GM20431 (cell line): ENCODE data around the gene TNK1.

Experiments used
- in situ Hi-C: fragments of 300-500 bp; cut with MseI, MboI; formaldehyde crosslinking; loops from one replicate; pipeline ENCODE4 v1.15.0; 2020; ENCODE audit warnings: low sequenced_read_pairs; ENCODE audit not compliant: unreplicated experiment

TNK1 gene

GRCh38 chr17:7428557-7428956 lies 47.7 kb downstream of the TNK1 start, which contains the start of gene SPEM3:
SPEM3 (plus strand) TSS chr17:7428857; CDS start chr17:7428903, 46 bp downstream.
- in situ Hi-C loops = no loop called here

- in situ Hi-C loops = no loop called here
Observed at GRCh38 chr17:7429722-7430121, 48.8 kb downstream of the TNK1 start.

- in situ Hi-C loops = no loop called here
Observed at GRCh38 chr17:7431231-7431630, 50.3 kb downstream of the TNK1 start.

- in situ Hi-C loops = no loop called here
Observed at GRCh38 chr17:7432296-7432695, 51.4 kb downstream of the TNK1 start.

- in situ Hi-C loops = no loop called here
Observed at GRCh38 chr17:7435676-7436555, 55.0 kb downstream of the TNK1 start.

- in situ Hi-C loops = no loop called here
Observed at GRCh38 chr17:7436556-7437368, 55.9 kb downstream of the TNK1 start.

- in situ Hi-C loops = no loop called here
Observed at GRCh38 chr17:7437369-7437863, 56.5 kb downstream of the TNK1 start.

GRCh38 chr17:7437950-7438614 lies 57.2 kb downstream of the TNK1 start:
- in situ Hi-C loops = no loop called here

GRCh38 chr17:7438656-7439460 lies 58.0 kb downstream of the TNK1 start:
- in situ Hi-C loops = no loop called here
